Panc1 (cell line): Measurements from ENCODE around the gene GLOD4.

ENCODE experiments used
- POLR2AphosphoS5 ChIP-seq: IDR thresholded peaks from 2 replicates; pipeline ENCODE4 v1.6.1; 2012; ENCODE audit warnings: mild to moderate bottlenecking, low read depth, low read length, moderate library complexity
- REST ChIP-seq, 2 experiments: IDR thresholded peaks; 2 replicates each; pipeline ENCODE4 v1.6.1; 2011 to 2012; ENCODE audit warnings: low read depth in 2 of 2, control low read depth in 1 of 2, low read length in 1 of 2, mild to moderate bottlenecking in 1 of 2, moderate library complexity in 1 of 2; ENCODE audit not compliant: insufficient read depth in 1 of 2
- SIN3A ChIP-seq: IDR thresholded peaks from 2 replicates; pipeline ENCODE4 v1.6.1; 2012; ENCODE audit warnings: low read depth, mild to moderate bottlenecking, low read length, moderate library complexity, borderline replicate concordance; ENCODE audit not compliant: insufficient read depth
- TCF7L2 ChIP-seq: IDR thresholded peaks from 2 replicates; pipeline ENCODE4 v1.6.1; 2011; ENCODE audit warnings: mild to moderate bottlenecking, low read depth, low read length, inconsistent platforms
- TF ChIP-seq, protein P1 (sequence below): fragments of 450-650 bp; IDR thresholded peaks from 2 replicates; pipeline ENCODE4 v1.5.1; 2017; ENCODE audit warnings: mild to moderate bottlenecking

- TF ChIP-seq REST (IDR thresholded peaks at IDR 0.05; ENCODE audit: insufficient read depth in 1 of 2, low read depth in 2 of 2, low read length in 1 of 2) (no peak), TCF7L2 (no peak), POLR2AphosphoS5 (no peak), SIN3A (no peak)
- TF ChIP-seq, protein P1, sequence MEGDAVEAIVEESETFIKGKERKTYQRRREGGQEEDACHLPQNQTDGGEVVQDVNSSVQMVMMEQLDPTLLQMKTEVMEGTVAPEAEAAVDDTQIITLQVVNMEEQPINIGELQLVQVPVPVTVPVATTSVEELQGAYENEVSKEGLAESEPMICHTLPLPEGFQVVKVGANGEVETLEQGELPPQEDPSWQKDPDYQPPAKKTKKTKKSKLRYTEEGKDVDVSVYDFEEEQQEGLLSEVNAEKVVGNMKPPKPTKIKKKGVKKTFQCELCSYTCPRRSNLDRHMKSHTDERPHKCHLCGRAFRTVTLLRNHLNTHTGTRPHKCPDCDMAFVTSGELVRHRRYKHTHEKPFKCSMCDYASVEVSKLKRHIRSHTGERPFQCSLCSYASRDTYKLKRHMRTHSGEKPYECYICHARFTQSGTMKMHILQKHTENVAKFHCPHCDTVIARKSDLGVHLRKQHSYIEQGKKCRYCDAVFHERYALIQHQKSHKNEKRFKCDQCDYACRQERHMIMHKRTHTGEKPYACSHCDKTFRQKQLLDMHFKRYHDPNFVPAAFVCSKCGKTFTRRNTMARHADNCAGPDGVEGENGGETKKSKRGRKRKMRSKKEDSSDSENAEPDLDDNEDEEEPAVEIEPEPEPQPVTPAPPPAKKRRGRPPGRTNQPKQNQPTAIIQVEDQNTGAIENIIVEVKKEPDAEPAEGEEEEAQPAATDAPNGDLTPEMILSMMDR = no peak
Observed at GRCh38 chr17:830381-830780, 48.3 kb upstream of the GLOD4 start.
